ENCODE measurements around the gene KRT78.

The KRT78 gene

DNA sequence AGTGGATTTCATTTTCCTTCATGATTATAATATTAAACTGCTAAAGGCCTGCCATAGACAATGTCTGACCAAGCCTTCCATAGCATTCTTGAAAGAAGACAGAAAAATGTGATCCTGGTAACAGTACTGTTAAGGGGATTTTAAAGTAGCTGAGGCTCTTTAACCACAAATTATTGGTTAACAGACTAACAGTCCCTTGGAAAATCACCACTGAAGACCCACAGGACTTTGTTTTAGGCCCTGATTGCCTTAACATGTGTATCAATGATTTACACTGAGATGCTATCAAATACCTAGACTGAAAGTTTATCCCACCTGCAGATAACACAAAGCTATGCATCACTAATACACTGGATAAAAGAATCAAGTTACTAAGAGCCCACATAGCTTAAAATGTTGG, 20.6 kb downstream of the KRT78 start:
- Mint-ChIP-seq H3K27me3 (no peaks in the 10 kb centered on the region), H3K4me1 (ENCODE audit: low read depth) (peaks cover 12% of the 10 kb centered on the region), H3K27ac (no peak overlapping the region), H3K36me3 (ENCODE audit: low read depth) (no peaks in the 10 kb centered on the region), H3K4me3 (no peak overlapping the region), H3K9me3 (no peaks in the 10 kb centered on the region)
- DNase-seq = no peak

DNA sequence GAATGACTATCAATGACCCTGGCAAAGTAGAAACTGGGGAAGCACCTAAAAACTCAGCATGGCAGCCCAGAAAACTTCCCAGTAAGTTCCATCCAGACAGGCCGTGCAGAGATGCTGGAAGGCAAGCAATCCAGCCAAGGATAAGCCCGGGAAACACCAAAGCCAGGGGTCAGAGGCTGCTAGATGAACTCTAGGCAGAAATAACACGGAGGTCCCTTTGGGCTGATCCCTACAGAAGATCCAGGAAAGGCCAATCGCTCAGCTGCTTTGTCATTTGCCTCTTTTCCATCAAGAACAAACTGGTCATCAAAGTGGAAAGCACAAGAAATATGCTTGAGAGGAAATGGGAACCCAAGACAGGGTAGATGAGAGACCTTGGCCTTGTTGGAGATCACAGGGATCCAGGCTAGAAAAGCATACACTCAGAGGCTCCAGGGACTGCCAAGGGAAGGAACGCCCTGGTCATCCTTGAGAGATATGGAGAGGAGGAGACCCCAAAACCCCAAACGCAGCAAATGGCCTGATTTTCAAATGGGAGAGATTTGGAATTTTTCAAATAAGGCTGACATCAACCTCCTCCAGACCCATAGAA, 21.2 kb downstream of the KRT78 start:
- Mint-ChIP-seq H3K4me3 (no peak overlapping the region), H3K4me1 (ENCODE audit: low read depth) (peaks cover 12% of the 10 kb centered on the region), H3K27me3 (no peaks in the 10 kb centered on the region), H3K27ac (no peak overlapping the region), H3K9me3 (no peaks in the 10 kb centered on the region), H3K36me3 (ENCODE audit: low read depth) (no peaks in the 10 kb centered on the region)
- no peak for DNase-seq

GRCh38 chr12:52826611-52827498, 21.9 kb downstream of the KRT78 start:
- Mint-ChIP-seq H3K27ac (no peak overlapping the region), H3K9me3 (no peaks in the 10 kb centered on the region), H3K4me3 (no peak overlapping the region), H3K27me3 (no peaks in the 10 kb centered on the region), H3K4me1 (ENCODE audit: low read depth) (peaks cover 12% of the 10 kb centered on the region), H3K36me3 (ENCODE audit: low read depth) (no peaks in the 10 kb centered on the region)
- no peak for DNase-seq

DNA sequence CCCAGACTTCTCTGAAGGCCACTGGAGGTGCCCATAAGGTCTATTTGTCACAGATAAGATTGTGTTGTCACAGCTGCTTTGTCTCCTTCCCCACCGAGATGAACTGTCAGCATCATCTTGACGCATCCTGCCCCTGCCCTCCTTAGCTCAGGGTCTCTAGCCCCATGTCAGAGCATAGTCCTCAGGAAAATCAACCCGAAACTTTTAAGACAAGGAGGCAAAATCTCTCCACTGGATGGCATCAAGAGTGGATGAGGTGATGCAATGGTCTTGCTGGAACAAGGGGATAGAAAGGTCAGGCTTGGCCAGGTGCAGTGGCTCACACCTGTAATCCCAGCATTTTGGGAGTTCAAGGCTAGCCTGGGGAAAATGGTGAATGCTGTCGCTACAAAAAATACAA, 22.8 kb downstream of the KRT78 start:
- no peak for DNase-seq
- Mint-ChIP-seq H3K4me3 (no peak overlapping the region), H3K36me3 (ENCODE audit: low read depth) (no peaks in the 10 kb centered on the region), H3K9me3 (no peaks in the 10 kb centered on the region), H3K4me1 (ENCODE audit: low read depth) (peaks cover 12% of the 10 kb centered on the region), H3K27ac (no peak overlapping the region), H3K27me3 (no peaks in the 10 kb centered on the region)

DNA sequence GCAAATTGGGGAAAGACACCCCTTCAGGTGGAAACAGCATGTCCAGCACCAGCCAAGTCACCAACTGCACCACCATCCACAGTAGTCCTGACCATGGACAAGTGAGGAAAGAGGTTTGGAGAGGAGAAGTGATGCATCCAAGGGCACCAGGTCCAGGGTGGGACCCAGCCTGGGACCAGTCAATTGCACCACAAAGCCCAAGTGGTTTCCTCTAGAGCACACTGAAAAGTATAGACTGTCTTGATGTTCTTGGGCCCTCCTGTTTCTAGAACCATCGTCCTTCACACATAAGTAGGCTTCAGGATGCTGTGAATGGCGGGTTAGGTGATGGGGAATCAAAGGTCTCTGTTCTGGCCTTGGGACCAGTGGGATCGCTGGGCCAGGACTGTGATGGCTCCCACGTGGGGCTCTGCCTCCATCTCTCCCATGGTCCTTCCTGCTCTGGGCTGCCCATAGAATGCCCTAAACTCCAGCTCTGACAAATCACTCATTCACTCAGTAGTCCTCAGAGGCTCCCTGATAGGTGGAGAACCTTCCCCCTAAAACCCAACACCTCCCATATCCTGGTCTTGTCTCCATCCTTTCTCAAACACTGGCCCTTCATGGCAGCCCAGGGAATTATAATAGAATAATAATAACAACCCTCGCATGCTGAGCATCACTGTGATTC, 23.9 kb downstream of the KRT78 start:
- Mint-ChIP-seq H3K36me3 (ENCODE audit: low read depth) (no peaks in the 10 kb centered on the region), H3K27me3 (no peaks in the 10 kb centered on the region), H3K9me3 (no peaks in the 10 kb centered on the region), H3K27ac (no peak overlapping the region), H3K4me3 (no peak overlapping the region), H3K4me1 (ENCODE audit: low read depth) (peaks cover 12% of the 10 kb centered on the region)
- DNase-seq = no peak

DNA sequence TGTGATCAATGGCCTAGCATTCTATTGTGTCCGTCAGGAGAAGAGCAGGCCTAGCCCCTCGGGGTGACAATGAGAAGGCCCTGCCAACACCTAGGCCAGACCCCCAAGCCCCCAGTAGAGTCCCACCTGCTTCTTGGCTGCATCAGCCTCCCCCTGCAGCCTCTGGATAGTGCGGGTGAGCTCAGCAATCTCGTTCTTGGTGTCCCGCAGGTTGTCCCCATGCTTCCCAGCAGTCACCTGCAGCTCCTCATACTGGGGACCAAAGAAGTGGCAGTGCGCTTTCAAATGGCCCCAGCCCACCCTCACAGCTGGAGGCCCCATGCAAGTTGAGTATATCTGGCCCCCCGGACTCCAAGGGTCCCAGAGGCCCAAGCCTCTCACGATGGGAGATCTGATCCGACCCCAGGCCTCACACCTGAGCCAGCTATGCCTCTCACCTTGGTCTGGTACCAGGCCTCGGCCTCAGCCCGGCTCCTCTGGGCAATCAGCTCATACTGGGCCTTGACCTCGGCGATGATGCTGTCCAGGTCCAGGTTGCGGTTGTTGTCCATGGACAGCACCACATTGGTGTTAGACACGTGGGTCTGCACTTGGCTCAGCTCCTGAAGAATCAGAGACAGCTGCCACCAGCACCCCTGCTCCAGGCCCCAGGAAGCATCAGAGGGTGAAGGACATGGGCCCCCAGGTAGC, 24.9 kb downstream of the KRT78 start:
- H3K4me3 Mint-ChIP-seq = no peak overlapping the region
- H3K4me1 Mint-ChIP-seq (ENCODE audit: low read depth) = peaks cover 9% of the 10 kb centered on the region
- DNase-seq = no peak
- no peaks in the 10 kb centered on the region for H3K36me3 Mint-ChIP-seq (ENCODE audit: low read depth)
- no peaks in the 10 kb centered on the region for H3K27me3 Mint-ChIP-seq
- no peak overlapping the region for H3K27ac Mint-ChIP-seq
- no peaks in the 10 kb centered on the region for H3K9me3 Mint-ChIP-seq

GRCh38 chr12:52822771-52823510, 25.9 kb downstream of the KRT78 start:
- Mint-ChIP-seq H3K27me3 (no peaks in the 10 kb centered on the region), H3K4me1 (ENCODE audit: low read depth) (peaks cover 5% of the 10 kb centered on the region), H3K4me3 (no peak overlapping the region), H3K36me3 (ENCODE audit: low read depth) (no peaks in the 10 kb centered on the region), H3K27ac (no peak overlapping the region), H3K9me3 (no peaks in the 10 kb centered on the region)
- DNase-seq = no peak

DNA sequence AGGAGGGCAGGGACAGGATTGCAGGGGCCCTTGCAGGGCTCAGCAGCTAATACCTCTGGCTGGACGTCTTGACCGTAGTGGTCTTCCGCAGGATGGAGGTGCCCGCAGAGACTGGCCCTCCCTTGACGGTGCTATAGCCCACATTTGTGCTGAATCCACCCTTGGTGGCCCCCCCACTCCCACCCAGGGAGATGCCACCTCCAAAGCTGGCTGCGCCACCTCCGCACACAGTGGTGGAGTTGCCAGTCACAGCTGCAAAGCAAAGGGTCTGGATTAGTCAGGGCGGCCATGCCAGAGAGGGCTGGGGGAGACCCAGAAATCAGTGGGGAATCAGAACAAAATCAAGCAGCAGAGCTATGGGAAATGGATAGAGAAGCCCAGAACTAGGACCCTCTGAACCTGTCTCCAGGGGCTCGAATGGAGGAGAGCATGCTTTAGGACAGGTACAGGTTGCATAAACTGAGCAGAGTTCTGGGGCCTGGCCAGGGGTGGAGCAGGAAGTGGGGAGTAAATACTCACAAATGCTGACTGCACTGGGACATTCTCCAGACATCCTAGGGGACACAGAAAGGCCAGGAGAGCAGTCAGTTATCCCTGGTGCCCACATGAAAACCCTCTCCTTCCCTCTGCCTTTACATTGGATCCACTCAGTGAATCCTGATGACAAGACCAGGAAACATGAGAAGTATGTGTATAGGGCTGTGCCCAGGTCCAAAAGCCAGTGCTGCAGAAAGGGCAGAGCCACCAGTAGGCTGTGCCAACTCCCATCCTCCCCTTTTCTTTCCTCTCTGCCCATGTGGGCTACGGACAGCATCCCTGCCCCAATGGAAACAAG, 26.8 kb downstream of the KRT78 start:
- no peak for DNase-seq
- Mint-ChIP-seq H3K9me3 (no peaks in the 10 kb centered on the region), H3K27me3 (no peaks in the 10 kb centered on the region), H3K4me3 (no peak overlapping the region), H3K27ac (no peak overlapping the region), H3K36me3 (ENCODE audit: low read depth) (no peaks in the 10 kb centered on the region), H3K4me1 (ENCODE audit: low read depth) (peaks cover 12% of the 10 kb centered on the region)

GRCh38 chr12:52821071-52821730, 27.6 kb downstream of the KRT78 start:
- Mint-ChIP-seq H3K9me3 (no peaks in the 10 kb centered on the region), H3K4me1 (ENCODE audit: low read depth) (peaks cover 12% of the 10 kb centered on the region), H3K27me3 (no peaks in the 10 kb centered on the region), H3K36me3 (ENCODE audit: low read depth) (no peaks in the 10 kb centered on the region), H3K27ac (no peak overlapping the region), H3K4me3 (no peak overlapping the region)
- no peak for DNase-seq

GRCh38 chr12:52820521-52820920, 28.3 kb downstream of the KRT78 start:
- H3K4me1 Mint-ChIP-seq (ENCODE audit: low read depth) = peaks cover 12% of the 10 kb centered on the region
- no peak for DNase-seq
- H3K4me3 Mint-ChIP-seq = no peak overlapping the region
- no peaks in the 10 kb centered on the region for H3K27me3 Mint-ChIP-seq
- H3K9me3 Mint-ChIP-seq = no peaks in the 10 kb centered on the region
- no peak overlapping the region for H3K27ac Mint-ChIP-seq
- no peaks in the 10 kb centered on the region for H3K36me3 Mint-ChIP-seq (ENCODE audit: low read depth)

DNA sequence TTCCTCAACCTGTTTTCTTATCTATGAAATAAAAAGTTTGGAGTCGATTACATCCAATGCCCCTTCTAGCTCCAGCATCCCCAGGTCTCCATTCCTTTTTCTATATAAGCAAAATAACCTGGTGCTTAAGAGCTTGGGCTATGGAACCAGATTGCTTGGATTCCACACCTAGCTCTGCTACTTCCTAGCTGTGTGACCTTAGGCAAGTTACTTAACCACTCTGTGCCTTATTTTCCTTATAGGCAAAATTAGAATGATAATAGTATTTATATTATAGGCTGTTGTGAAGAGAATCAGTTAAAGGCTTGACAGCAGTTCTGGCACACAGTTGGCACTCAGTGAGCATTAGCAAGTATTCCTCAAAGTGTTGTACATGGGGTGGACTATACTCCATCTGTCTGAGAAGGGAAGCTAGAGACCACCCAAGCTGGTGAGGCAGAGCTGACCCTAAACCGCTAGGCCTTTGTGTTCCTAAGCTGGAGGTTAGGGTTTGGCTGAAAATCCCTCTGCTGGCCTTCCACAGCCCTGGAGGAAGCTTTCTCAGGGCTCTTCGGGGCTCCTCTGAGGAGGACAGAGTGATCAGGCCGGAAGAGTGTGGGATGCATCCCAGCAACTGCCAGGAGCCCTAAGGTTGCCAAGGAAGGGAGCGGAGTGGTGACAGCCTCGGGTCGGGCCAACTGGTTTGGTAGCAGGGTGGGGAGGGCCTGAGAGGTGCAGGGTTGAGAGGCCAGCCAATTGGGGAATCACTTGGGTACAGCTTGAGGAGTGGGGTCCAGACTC, 28.9 kb downstream of the KRT78 start:
- no peaks in the 10 kb centered on the region for H3K9me3 Mint-ChIP-seq
- H3K4me3 Mint-ChIP-seq = no peak overlapping the region
- DNase-seq = no peak
- H3K4me1 Mint-ChIP-seq (ENCODE audit: low read depth) = peaks cover 12% of the 10 kb centered on the region
- no peaks in the 10 kb centered on the region for H3K36me3 Mint-ChIP-seq (ENCODE audit: low read depth)
- no peaks in the 10 kb centered on the region for H3K27me3 Mint-ChIP-seq
- no peak overlapping the region for H3K27ac Mint-ChIP-seq

- Mint-ChIP-seq H3K4me1 (ENCODE audit: low read depth) (peaks cover 12% of the 10 kb centered on the region), H3K27ac (no peak overlapping the region), H3K4me3 (no peak overlapping the region), H3K27me3 (no peaks in the 10 kb centered on the region), H3K36me3 (ENCODE audit: low read depth) (no peaks in the 10 kb centered on the region), H3K9me3 (no peaks in the 10 kb centered on the region)
- no peak for DNase-seq
Observed at GRCh38 chr12:52818887-52819420, 29.8 kb downstream of the KRT78 start.

Measured in activated T-cell treated with anti-CD3 and anti-CD28 coated beads, Interleukin-2, amount 50 U/mL, for 24 hours (primary cell).